ENCODE data around the gene TPI1. TPM values are rescaled to one million over a fixed set of nuclear protein-coding genes. Genes with fewer than 3 reads are reported as not detected.
A peak's percentile ranks its signal among the peaks of the same experiment; 100 is the strongest.

The TPI1 gene
- total and polyA plus RNA-seq, 2 of the 8 experiments (the other 6 are each of a cell fraction or from before 2014, with no cell fraction given): 910 to 3,018 TPM

DNA sequence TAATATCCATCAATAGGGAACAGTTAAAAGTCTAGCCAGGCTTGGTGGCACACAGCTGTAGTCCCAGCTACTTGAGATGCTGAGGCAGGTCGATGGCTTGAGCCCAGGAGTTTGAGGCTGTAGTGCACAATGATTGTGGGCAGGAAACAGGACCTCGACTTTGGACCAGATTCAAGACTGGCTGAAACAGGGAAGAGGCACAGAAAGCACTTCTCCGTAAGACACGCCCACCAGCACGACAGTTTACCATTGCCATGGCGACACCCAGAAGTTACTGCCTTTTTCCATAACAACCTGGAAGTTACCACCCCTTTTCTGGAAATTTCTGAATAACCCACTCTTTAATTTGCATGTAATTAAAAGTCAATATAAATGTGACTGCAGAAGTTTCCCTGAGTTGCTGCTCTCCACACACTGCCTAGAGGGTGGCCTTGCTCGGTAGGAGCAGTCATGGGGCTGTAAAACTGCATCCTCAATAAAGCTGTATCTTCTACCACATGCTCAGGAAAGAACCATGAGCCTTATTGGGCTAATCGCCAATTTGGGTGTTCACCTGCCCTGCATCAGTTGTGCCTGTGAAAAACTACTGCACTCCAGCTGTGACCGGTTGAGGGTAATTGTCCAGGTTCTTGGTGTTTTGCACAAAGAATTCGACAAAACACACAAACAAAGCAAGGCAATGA, 32.6 kb downstream of the TPI1 start:
- FAIRE-seq: no peak
- Histone ChIP-seq H3K27me3 (replicated peaks in 1 of 4; ENCODE audit: control insufficient read depth in 3 of 4, extremely low read depth in 1 of 4, insufficient read depth in 3 of 4, low read length in 3 of 4) (no peaks in the 10 kb centered on the region), H3K56ac (replicated peaks; ENCODE audit: insufficient read length, low read depth, low read length) (no peak overlapping the region), H3K9me3 (ENCODE audit: insufficient read depth in 2 of 2, low read depth in 1 of 2, low read length in 1 of 2) (no peaks in the 10 kb centered on the region), H3K9ac (replicated peaks in 1 of 4; ENCODE audit: extremely low read depth in 1 of 4, low read depth in 3 of 4, low read length in 3 of 4) (no peak overlapping the region; a peak in 1 of 7 replicates), H3K79me2 (ENCODE audit: control insufficient read depth in 1 of 2, insufficient read depth in 2 of 2, low read length in 2 of 2) (no peaks in the 10 kb centered on the region), H3K18ac (ENCODE audit: extremely low read depth, low read length) (no peak overlapping the region), H3K23me2 (ENCODE audit: low read depth, low read length) (peaks cover 2% of the 10 kb centered on the region; the same call in 1 of the 2 replicates), H2BK15ac (ENCODE audit: low read length) (0 out of 2 replicates have a peak overlapping the region, but pooled peaks have one; percentile 63), H4K20me1 (replicated peaks in 1 of 2; ENCODE audit: control insufficient read depth in 1 of 2, insufficient read depth in 2 of 2, low read length in 2 of 2) (no peaks in the 10 kb centered on the region), H3K27ac (ENCODE audit: low read depth, low read length) (0 out of 2 replicates have a peak overlapping the region, but pooled peaks have one; percentile 43), H4K91ac (replicated peaks; ENCODE audit: insufficient read length, low read length) (no peak overlapping the region), H3K4me3 (ENCODE audit: extremely low read depth in 1 of 4, insufficient read depth in 2 of 4, low read depth in 3 of 4, low read length in 4 of 4) (no peak overlapping the region), H2BK5ac (ENCODE audit: low read depth, low read length) (no peak overlapping the region), H2BK20ac (ENCODE audit: low read length) (no peak overlapping the region), H2AFZ (ENCODE audit: low read length) (no peak overlapping the region), H3K23ac (ENCODE audit: insufficient read length) (no peak overlapping the region), H4K8ac (ENCODE audit: extremely low read depth, insufficient read depth, low read length) (no peak overlapping the region), H3K4ac (replicated peaks; ENCODE audit: insufficient read length, low read depth, low read length) (no peak overlapping the region), H2BK120ac (replicated peaks; ENCODE audit: low read depth, low read length) (no peak overlapping the region), H3K4me2 (ENCODE audit: insufficient read depth in 1 of 2, low read depth in 2 of 2, low read length in 2 of 2) (no peak overlapping the region), H4K5ac (ENCODE audit: insufficient read length, low read depth, low read length) (no peak overlapping the region), H3K14ac (ENCODE audit: insufficient read length) (no peak overlapping the region), H3K4me1 (replicated peaks in 1 of 4; ENCODE audit: control insufficient read depth in 3 of 4, insufficient read depth in 4 of 4, low read length in 3 of 4) (peaks cover 0 to 8% (median 6%) of the 10 kb centered on the region in 4 experiments; a peak in 5 of 7 replicates), H3K36me3 (ENCODE audit: control insufficient read depth in 2 of 4, insufficient read depth in 4 of 4, low read length in 3 of 4) (no peaks in the 10 kb centered on the region), H2BK12ac (ENCODE audit: low read depth, low read length) (no peak overlapping the region), H3K79me1 (ENCODE audit: low read depth, low read length) (no peaks in the 10 kb centered on the region), H2AK5ac (ENCODE audit: low read depth, low read length) (peak overlapping the region; percentile 42; the same call in 1 of the 2 replicates)
- no peak for DNase-seq (ENCODE audit: low read depth in 1 of 2, low spot score in 2 of 2)
- POLR2A ChIA-PET (ENCODE audit: partially characterized antibody): interaction anchor here (0.6 to 3.4 kb wide), 7 partner anchors 8 to 57 kb away, joined by 3 to 22 read pairs (median 4); partner anchors contain the start of genes C12orf57 and RNU7-1
- CTCF ChIA-PET (ENCODE audit: partially characterized antibody): interaction anchor here (0.8 to 13.0 kb wide), 6 partner anchors 8 to 38 kb away, joined by 3 to 74 read pairs (median 11); partner anchors contain the start of genes ENO2, SPSB2 and TPI1
- 84% methylated on average over 10 of the region's 10 CpGs; no CpG with 5 or more reads in 1 of the 2 experiments for WGBS, 2 experiments (ENCODE audit: extremely low coverage in 1 of 2, insufficient coverage in 1 of 2, insufficient read length in 1 of 2, insufficient replicate concordance in 2 of 2, low coverage in 1 of 2, low lambda C conversion rate in 2 of 2, missing lambda C conversion rate in 1 of 2)
- no peak for TF ChIP-seq SAP30 (IDR thresholded peaks at IDR 0.05; ENCODE audit: insufficient read depth, insufficient replicate concordance, low read length)

Measured in H1 (cell line).